Measurements from ENCODE around the gene DENND4A.

DENND4A gene

GRCh38 chr15:65660927-65661326 lies 131.2 kb downstream of the DENND4A start:
- Mint-ChIP-seq H3K4me3 (no peak overlapping the region), H3K36me3 (ENCODE audit: low read depth) (peaks cover 33% of the 10 kb centered on the region), H3K27ac (no peak overlapping the region), H3K4me1 (no peaks in the 10 kb centered on the region), H3K27me3 (no peaks in the 10 kb centered on the region), H3K9me3 (no peaks in the 10 kb centered on the region)
- DNase-seq (no peak), ATAC-seq (no peak)

- peaks cover 29% of the 10 kb centered on the region for H3K36me3 Mint-ChIP-seq (ENCODE audit: low read depth)
- DNase-seq (no peak), ATAC-seq (no peak)
- no peaks in the 10 kb centered on the region for H3K27me3 Mint-ChIP-seq
- no peaks in the 10 kb centered on the region for H3K9me3 Mint-ChIP-seq
- H3K4me1 Mint-ChIP-seq: no peaks in the 10 kb centered on the region
- H3K27ac Mint-ChIP-seq: no peak overlapping the region
- no peak overlapping the region for H3K4me3 Mint-ChIP-seq
Observed at GRCh38 chr15:65659502-65660052, 132.5 kb downstream of the DENND4A start.

DNA sequence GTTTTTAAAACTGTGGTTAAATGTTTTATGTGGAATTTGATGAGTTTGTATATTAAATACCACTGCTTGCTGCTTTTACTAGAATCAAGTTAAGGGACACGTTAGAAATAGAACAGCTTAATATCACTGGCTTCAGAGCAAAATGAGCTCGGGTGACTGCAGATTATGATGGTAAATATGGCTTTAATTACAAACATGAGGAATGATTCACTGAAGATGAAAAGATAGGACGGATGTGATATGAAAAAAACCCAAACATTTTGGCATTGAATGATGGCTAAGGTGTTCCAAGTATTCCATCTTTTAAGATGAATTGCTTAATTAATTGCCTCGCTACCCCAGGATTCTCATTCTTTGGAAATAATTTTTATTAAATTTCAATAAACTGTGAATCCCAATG lies 136.6 kb downstream of the DENND4A start:
- no peaks in the 10 kb centered on the region for H3K27me3 Mint-ChIP-seq
- no peak overlapping the region for H3K4me3 Mint-ChIP-seq
- no peak for ATAC-seq
- no peaks in the 10 kb centered on the region for H3K4me1 Mint-ChIP-seq
- no peak overlapping the region for H3K27ac Mint-ChIP-seq
- H3K9me3 Mint-ChIP-seq: no peaks in the 10 kb centered on the region
- H3K36me3 Mint-ChIP-seq (ENCODE audit: low read depth): peaks cover 32% of the 10 kb centered on the region
- DNase-seq: no peak

DNA sequence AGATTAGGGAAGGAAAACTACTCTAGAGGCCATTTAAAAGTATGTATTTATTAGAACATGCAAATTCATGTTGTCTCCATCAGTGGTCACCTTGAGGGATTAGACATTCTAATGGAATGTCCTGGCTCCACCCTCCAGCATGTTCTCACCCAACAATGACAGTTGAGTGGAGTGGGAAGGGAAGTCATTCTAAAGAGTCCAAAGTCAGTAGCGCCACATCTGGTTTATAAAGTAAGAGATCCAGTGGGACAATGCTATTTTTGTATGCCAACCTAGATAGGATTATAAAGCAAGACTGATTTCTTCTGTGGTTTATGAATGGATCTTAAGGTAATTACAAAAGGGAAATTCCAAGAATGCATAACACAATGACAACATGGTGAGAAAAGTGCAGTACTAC lies 137.1 kb downstream of the DENND4A start:
- no peaks in the 10 kb centered on the region for H3K9me3 Mint-ChIP-seq
- H3K4me1 Mint-ChIP-seq: no peaks in the 10 kb centered on the region
- no peak overlapping the region for H3K4me3 Mint-ChIP-seq
- no peak overlapping the region for H3K27ac Mint-ChIP-seq
- peaks cover 34% of the 10 kb centered on the region for H3K36me3 Mint-ChIP-seq (ENCODE audit: low read depth)
- ATAC-seq (no peak), DNase-seq (no peak)
- no peaks in the 10 kb centered on the region for H3K27me3 Mint-ChIP-seq

DNA sequence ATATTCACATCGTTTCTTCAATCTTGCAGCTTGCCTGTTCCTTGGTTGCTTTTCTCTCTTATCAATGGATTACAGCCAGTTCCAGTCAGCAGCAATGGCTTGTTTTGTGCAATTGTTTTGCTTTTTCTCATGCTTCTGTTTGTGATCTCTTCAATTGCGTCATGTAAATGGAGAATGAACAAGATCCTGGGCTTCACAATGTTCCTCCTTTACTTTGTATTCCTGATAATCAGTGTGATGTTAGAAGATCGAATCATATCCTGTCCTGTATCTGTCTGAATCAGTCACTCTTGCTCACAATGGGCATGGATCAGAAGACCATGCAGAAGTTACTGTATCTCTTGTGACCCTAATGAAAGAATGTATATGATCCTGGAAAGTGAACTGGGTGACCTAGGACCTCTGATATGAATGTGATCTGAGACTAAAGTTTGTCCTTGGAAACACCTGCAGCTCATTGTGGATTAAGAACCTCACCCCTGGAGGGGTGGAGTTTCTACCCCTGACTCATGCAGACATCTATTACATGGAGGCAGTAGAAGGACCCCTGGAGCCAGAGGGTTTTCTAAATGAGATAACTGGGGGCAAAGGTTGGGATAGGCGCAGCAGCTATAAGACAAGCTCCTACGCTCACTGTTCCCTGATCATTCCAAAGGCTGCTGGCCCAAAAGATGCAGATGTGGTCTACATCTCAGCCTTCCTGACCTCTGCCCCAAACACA lies 138.1 kb downstream of the DENND4A start:
- DNase-seq (no peak), ATAC-seq (no peak)
- Mint-ChIP-seq H3K27me3 (no peaks in the 10 kb centered on the region), H3K4me3 (no peak overlapping the region), H3K36me3 (ENCODE audit: low read depth) (peaks cover 34% of the 10 kb centered on the region), H3K27ac (peak overlapping the region; percentile 29), H3K9me3 (no peaks in the 10 kb centered on the region), H3K4me1 (no peaks in the 10 kb centered on the region)

DNA sequence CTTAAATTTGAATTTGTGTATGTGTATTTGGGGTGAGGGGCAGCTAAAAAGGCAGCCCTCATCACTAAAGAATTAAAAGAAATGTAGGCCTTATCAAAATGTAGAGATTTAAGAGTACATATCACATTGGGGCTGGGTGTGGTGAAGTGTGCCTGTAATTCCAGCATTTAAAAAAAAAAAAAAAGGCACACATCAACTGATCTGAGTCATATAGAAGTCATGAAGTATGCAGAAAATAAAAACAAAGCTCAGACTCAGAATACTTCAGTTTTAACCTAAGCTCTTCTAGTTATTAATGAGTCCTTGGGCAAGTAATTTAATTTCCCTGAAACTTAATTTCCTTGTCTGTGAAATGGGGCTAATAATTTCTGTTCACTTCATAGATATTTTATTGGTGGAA lies 138.8 kb downstream of the DENND4A start:
- H3K27me3 Mint-ChIP-seq: no peaks in the 10 kb centered on the region
- no peak for ATAC-seq
- no peak overlapping the region for H3K4me3 Mint-ChIP-seq
- H3K9me3 Mint-ChIP-seq: no peaks in the 10 kb centered on the region
- DNase-seq: no peak
- H3K36me3 Mint-ChIP-seq (ENCODE audit: low read depth): peaks cover 31% of the 10 kb centered on the region
- no peaks in the 10 kb centered on the region for H3K4me1 Mint-ChIP-seq
- no peak overlapping the region for H3K27ac Mint-ChIP-seq

DNA sequence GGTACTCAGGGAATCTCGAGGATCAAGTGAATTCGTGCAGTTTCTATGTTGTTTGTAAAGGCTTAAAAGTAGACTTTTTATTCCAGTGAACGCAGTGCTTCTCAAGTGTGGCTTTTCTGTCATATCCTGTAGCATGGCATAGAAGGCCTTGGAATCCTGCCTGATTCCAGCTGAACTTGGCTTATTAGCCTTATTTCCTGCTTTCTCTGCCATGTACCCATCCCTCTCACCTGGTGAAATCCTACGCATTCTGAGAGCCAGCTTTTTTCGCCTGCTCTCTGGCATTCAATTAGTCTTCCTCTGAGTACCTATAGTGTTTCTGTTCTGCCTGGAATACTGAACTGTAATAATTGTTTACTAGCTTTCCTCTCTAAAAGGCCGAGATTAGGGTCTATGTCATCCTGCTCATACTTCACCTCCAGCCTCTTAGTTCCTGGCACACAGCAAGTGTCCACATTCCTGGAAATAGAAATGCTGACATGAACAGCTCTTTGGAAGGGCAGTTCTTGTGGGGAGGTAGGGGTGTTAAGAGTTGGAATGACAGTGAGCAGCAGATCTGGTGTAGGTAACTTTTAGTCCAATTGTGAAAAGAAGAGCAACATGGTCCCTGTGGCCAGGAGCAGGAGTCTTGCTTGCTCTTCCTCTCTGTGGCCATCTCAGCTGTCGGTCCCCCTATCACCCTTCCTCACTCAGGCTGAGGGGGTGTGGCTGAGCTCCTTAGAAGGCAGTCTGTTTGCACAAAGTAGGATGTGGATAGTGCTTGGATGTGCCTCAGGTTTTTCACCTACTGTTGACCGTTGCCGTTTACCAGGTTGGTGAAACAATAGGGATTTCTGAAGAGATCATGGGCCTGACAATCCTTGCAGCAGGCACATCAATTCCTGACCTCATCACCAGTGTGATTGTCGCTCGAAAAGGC lies 140.0 kb downstream of the DENND4A start:
- no peak for DNase-seq
- no peaks in the 10 kb centered on the region for H3K4me1 Mint-ChIP-seq
- H3K4me3 Mint-ChIP-seq: no peak overlapping the region
- no peak overlapping the region for H3K27ac Mint-ChIP-seq
- no peaks in the 10 kb centered on the region for H3K9me3 Mint-ChIP-seq
- no peaks in the 10 kb centered on the region for H3K27me3 Mint-ChIP-seq
- ATAC-seq: no peak
- H3K36me3 Mint-ChIP-seq (ENCODE audit: low read depth): peaks cover 31% of the 10 kb centered on the region

DNA sequence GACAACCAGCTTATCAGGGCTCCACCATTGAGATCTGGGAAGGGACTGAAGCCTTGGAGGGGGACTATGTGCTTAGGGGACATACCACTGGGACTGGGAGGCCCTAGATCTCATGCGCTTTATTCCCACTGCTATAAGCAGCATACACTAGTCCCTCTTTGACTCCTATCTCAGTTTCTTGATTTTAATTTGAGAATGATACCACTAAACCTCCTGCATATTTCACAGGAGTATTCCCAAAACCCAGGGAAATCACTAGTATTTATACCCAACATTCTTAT lies 141.1 kb downstream of the DENND4A start:
- Mint-ChIP-seq H3K9me3 (no peaks in the 10 kb centered on the region), H3K36me3 (ENCODE audit: low read depth) (peaks cover 29% of the 10 kb centered on the region), H3K4me3 (no peak overlapping the region), H3K27ac (no peak overlapping the region), H3K4me1 (no peaks in the 10 kb centered on the region), H3K27me3 (no peaks in the 10 kb centered on the region)
- ATAC-seq (no peak), DNase-seq (no peak)

DNA sequence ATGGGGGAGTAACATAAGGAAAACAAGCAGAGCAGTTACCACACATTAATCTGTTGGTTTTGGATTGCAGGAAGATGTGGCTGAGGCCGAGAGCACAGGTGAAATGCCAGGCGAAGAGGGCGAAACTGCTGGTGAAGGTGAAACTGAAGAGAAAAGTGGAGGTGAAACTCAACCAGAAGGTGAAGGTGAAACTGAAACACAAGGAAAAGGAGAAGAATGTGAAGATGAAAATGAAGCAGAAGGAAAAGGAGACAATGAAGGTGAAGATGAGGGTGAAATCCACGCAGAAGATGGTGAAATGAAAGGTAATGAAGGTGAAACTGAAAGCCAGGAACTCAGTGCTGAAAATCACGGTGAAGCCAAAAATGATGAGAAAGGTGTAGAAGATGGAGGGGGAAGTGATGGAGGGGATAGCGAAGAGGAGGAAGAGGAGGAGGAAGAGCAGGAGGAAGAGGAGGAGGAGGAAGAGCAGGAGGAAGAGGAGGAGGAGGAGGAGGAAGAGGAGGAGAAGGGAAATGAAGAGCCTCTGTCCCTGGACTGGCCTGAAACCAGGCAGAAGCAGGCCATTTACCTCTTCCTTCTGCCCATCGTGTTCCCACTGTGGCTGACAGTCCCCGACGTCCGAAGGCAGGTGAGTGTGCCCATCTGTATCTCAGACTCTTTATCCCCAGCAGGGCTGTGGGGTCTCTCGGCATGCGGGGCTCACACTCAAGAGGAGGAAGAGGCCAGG lies 141.6 kb downstream of the DENND4A start:
- no peaks in the 10 kb centered on the region for H3K4me1 Mint-ChIP-seq
- H3K27me3 Mint-ChIP-seq: no peaks in the 10 kb centered on the region
- peaks cover 28% of the 10 kb centered on the region for H3K36me3 Mint-ChIP-seq (ENCODE audit: low read depth)
- H3K27ac Mint-ChIP-seq: no peak overlapping the region
- ATAC-seq: no peak
- H3K4me3 Mint-ChIP-seq: no peak overlapping the region
- no peaks in the 10 kb centered on the region for H3K9me3 Mint-ChIP-seq
- DNase-seq: no peak

- no peak overlapping the region for H3K27ac Mint-ChIP-seq
- no peaks in the 10 kb centered on the region for H3K9me3 Mint-ChIP-seq
- H3K4me3 Mint-ChIP-seq: no peak overlapping the region
- H3K27me3 Mint-ChIP-seq: no peaks in the 10 kb centered on the region
- H3K4me1 Mint-ChIP-seq: no peaks in the 10 kb centered on the region
- no peak for DNase-seq
- no peak for ATAC-seq
- H3K36me3 Mint-ChIP-seq (ENCODE audit: low read depth): peaks cover 5% of the 10 kb centered on the region
Observed at GRCh38 chr15:65646486-65646885, 145.6 kb downstream of the DENND4A start.

- Mint-ChIP-seq H3K9me3 (no peaks in the 10 kb centered on the region), H3K4me3 (no peak overlapping the region), H3K27ac (no peak overlapping the region), H3K4me1 (no peaks in the 10 kb centered on the region), H3K36me3 (ENCODE audit: low read depth) (peaks cover 2% of the 10 kb centered on the region), H3K27me3 (no peaks in the 10 kb centered on the region)
- no peak for DNase-seq
- no peak for ATAC-seq
Observed at GRCh38 chr15:65645392-65645791, 146.7 kb downstream of the DENND4A start.

GRCh38 chr15:65644282-65644681 lies 147.8 kb downstream of the DENND4A start:
- ATAC-seq: no peak
- H3K27me3 Mint-ChIP-seq: no peaks in the 10 kb centered on the region
- H3K36me3 Mint-ChIP-seq (ENCODE audit: low read depth): no peaks in the 10 kb centered on the region
- DNase-seq: no peak
- H3K27ac Mint-ChIP-seq: no peak overlapping the region
- no peaks in the 10 kb centered on the region for H3K9me3 Mint-ChIP-seq
- H3K4me3 Mint-ChIP-seq: no peak overlapping the region
- H3K4me1 Mint-ChIP-seq: no peaks in the 10 kb centered on the region

DNA sequence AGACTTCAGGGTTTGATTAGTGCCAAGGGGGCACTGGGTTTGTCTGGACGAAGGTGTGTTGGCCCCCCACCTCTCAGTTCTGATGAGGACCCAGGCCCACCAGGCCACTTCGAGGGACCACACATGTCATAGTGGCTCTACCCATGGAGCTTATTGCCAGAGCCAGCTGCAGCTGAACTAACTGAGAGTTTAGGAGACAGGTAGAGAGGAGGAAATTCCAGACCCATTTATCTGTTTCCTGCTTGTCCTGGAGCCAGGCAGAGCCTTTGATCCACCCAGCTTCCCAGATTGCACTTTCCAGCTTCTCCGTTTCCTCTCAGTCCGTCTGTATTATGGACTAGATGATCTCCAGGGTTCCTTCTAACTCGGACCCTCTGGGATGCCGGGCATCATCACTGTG lies 149.5 kb downstream of the DENND4A start:
- DNase-seq (no peak), ATAC-seq (no peak)
- no peak overlapping the region for H3K27ac Mint-ChIP-seq
- no peaks in the 10 kb centered on the region for H3K36me3 Mint-ChIP-seq (ENCODE audit: low read depth)
- no peaks in the 10 kb centered on the region for H3K27me3 Mint-ChIP-seq
- H3K4me1 Mint-ChIP-seq: peaks cover 9% of the 10 kb centered on the region
- H3K4me3 Mint-ChIP-seq: no peak overlapping the region
- no peaks in the 10 kb centered on the region for H3K9me3 Mint-ChIP-seq

DNA sequence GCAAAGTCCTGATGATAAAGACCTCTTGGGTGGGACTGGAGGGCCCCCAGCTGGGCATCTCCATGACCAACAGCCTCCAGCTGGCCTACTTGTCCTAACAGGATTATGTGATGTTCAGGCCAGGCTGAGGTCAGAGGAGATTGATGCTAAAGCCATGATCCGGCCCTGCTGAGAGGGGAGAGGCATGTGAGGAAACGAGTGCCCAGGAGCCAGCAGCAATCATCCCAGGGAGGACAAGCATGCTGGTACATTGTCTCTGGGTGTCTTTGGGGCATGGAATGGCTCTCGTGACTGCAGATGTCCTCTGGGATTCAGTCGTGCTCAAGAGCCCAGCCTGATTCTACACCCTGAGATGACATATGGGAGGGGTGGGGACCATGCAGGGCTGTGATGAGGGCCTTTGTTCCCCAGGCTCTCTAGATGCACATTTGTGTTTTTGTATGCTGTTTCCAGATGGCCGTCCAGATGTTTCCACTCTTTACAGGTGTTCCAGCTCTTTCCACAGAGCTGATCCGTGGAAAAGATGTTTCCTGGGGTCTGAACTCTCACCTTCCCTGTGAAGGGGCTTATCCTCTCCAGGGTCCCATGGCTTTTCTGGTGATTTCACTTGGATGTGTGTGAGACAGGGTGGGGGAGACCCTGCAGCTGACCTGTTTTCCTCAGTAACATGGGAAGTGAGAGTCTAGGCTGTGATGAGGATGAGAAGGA lies 150.2 kb downstream of the DENND4A start:
- Mint-ChIP-seq H3K4me3 (no peak overlapping the region), H3K27me3 (no peaks in the 10 kb centered on the region), H3K36me3 (ENCODE audit: low read depth) (no peaks in the 10 kb centered on the region), H3K4me1 (peaks cover 9% of the 10 kb centered on the region), H3K27ac (no peak overlapping the region), H3K9me3 (no peaks in the 10 kb centered on the region)
- ATAC-seq (no peak), DNase-seq (no peak)
